Measurements from ENCODE around the gene CRNKL1.
"Not testable (repeated sequence)": the region's sequence is repeated elsewhere in the genome, so short reads cannot be mapped to it uniquely, and the experiment has no call there.

Gene CRNKL1

GRCh38 chr20:20010639-20011500, 41.4 kb downstream of the CRNKL1 start:
- in situ Hi-C loops (cut with MboI; ENCODE audit: low sequenced_read_pairs): no loop called here

GRCh38 chr20:20009784-20010253, 42.4 kb downstream of the CRNKL1 start:
- in situ Hi-C loops (cut with MboI; ENCODE audit: low sequenced_read_pairs): no loop called here

GRCh38 chr20:20005342-20005741, 46.9 kb downstream of the CRNKL1 start:
- in situ Hi-C loops (cut with MboI; ENCODE audit: low sequenced_read_pairs): no loop called here

DNA sequence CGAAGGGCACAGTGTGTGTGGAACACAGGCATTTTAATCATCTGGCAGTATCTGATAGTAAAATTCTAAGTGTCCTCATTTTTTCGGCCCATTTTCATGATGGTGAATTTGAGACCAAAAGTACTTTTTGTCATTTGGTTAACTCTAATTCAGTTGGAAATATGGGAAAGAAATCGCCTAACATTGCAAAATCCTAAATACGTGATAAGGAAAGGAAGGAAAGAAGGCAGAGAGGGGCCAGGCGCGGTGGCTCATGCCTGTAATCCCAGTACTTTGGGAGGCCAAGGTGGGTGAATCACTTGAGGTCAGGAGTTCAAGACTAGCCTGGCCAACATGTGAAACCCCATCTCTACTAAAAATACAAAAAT, 48.3 kb downstream of the CRNKL1 start:
- in situ Hi-C loops (cut with MboI; ENCODE audit: low sequenced_read_pairs): not testable (repeated sequence)

DNA sequence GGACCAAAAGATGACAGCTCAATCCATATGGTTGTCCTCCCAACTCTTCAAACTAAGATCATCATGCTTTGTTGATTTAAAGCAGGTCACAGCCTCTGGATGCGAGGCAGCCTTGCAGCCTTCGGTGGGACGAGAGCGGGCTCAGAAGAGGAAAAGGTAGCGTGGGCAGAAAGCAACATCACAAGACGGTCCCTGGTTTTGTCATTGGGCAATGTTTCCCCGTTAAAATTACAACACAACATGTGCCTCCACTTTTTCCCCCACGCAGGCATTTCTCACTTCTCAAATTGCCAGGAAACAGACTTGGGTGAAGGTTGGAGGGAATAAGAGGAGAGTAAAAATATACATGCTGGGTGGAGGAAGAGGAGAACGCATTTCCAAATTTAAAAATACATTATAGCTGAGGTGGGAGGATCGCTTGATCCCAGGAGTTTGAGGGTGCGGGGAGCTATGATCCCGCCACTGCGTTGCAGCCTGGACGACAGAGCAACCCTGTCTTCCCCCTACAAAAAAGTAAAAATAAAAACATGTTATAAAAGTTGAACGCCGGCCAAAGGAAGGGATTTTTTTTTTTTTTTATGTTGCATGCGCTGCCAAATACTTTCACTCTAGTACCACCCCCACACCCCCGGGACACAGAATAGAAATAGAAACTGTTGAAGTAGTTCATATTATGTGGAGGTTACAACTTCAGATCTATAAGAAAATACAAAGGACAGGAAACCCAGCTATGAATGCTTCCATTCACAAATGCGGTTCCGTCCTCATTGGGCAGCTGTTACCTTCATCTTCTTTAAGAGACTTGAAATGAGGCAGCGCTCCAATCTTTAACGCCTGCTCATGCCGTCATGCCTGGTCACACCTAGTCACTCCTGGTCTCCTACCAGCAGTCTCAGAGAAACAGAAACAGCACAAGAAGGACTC, 49.0 kb downstream of the CRNKL1 start:
- in situ Hi-C loops (cut with MboI; ENCODE audit: low sequenced_read_pairs): no loop called here

DNA sequence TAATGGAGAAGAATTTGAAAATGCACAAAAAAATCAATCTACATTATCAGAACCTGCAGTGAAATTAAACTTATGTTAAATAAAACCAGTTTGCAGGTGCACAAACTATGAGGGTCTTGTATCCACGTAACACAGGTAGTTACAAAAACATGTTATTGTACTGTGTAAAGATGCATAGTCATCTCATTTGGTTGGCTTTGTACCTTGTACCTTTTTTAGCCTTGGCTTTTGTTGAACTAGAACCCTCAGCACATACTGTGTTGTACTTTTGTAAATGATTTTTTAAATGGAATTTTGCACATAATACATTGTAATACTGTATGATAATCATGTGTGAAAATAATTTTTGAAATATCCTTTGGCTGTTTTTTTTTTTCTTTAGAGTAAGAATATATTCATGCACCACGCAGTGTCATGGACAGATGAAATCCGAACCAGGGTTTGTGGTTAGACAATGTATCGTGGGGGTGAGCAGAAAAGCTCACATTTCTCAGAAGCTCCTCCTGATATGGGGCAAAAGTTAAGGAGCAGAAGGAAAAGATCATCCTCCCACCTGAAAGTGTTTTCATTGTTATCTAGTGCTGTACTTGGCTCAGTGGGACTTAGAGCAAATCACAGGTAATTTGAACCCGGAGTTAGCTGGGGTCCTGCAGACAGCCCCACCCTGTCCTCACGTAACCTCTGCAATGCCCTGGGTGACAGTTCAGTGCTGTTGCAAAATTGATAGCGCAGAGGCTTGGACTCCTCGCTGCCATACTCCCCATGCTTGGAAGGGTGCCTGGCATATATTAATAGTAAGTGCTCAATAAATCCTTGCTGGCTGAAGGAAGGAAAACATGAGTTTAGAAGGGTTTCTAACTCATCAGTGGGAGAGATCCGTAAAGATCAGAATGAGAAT, 49.9 kb downstream of the CRNKL1 start:
- in situ Hi-C loops (cut with MboI; ENCODE audit: low sequenced_read_pairs): no loop called here

- in situ Hi-C loops (cut with MboI; ENCODE audit: low sequenced_read_pairs): no loop called here
These were observed 51.9 kb downstream of the CRNKL1 start for GRCh38 chr20:20000211-20000968.

GRCh38 chr20:19998990-19999705, 53.1 kb downstream of the CRNKL1 start:
- in situ Hi-C loops (cut with MboI; ENCODE audit: low sequenced_read_pairs): no loop called here

DNA sequence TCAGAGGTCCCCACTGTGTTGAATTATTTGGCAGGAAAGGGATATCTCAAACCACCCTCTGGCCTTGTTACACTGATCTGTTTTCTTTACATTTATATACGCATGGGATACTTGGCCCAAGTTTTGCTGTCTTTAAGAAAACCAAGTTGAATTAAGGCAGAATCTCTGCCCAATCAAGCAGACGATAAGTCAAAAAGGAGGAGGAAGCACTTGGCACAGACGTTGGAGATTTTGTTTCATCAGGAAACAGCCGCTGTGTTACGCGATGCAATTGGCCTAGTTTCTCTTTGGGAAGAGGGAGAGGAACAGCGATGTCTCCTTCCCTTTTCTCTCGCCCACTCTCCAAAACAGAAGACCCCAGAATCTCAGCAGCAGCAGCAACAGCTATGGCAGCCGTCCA, 55.3 kb downstream of the CRNKL1 start:
- in situ Hi-C loops (cut with MboI; ENCODE audit: low sequenced_read_pairs): no loop called here

DNA sequence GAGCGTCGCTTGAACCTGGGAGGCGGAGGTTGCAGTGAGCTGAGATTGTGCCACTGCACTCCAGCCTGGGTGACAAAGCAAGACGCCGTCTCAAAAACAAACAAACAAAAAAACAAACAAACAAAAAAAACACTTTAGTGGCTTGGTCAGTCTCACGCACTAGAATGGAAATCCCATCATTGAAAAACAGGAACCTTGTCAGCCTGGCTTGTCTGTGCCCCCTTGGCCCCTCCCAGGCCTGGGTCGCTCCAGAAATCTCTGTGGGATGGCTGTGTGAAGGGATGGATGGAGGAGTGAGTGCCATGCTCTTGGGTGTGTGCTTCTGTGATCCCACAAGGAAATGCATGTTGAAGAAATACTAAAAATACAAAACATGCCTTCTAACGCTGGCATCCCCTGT, 56.0 kb downstream of the CRNKL1 start:
- in situ Hi-C loops (cut with MboI; ENCODE audit: low sequenced_read_pairs): no loop called here

- in situ Hi-C loops (cut with MboI; ENCODE audit: low sequenced_read_pairs): no loop called here
These were observed 56.9 kb downstream of the CRNKL1 start for GRCh38 chr20:19995220-19995863.

- in situ Hi-C loops (cut with MboI; ENCODE audit: low sequenced_read_pairs): no loop called here
These were observed 58.2 kb downstream of the CRNKL1 start for GRCh38 chr20:19993958-19994669.

DNA sequence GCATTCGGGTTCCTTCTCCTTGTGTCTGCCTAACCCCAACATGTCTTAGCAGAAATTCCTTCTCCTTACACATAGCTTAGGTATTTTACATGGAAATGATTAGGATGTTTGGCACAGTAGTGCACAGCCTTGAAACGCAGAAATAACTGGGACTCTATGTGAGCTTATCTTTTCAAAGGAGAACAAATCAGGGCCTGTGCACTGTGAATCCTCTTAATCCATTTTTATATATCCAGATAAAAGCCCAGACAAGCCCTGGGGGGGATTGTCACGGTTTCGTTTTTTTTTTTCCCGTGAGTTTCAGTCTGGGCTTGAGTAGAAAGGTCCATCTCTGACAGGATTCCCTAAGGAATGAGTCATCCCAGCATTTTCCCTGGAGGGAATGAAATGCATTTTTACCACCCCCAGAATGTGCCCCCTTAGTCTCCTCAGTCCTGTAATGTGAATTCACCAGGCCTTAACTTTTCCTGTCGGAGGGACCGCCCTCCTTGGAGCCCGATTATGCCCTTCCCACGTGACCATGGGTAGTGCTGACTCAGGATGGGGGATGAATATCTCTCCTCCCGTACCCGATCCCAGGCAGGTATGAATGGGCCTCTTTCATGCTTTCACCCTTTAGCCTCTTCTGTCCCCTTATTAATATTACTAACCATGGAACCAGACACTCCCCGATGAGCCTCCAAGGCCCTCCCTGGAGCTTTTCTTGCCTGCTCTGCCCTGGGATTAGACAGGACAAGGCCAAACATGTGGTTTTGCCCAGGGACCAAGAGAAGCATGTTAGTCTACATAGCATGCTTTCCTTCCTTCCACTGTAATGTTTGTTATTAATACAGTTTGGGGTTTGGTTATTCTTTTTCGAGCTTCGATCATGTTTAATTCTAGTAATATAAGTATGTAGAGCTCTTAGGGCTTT, 59.0 kb downstream of the CRNKL1 start:
- in situ Hi-C loops (cut with MboI; ENCODE audit: low sequenced_read_pairs): no loop called here

DNA sequence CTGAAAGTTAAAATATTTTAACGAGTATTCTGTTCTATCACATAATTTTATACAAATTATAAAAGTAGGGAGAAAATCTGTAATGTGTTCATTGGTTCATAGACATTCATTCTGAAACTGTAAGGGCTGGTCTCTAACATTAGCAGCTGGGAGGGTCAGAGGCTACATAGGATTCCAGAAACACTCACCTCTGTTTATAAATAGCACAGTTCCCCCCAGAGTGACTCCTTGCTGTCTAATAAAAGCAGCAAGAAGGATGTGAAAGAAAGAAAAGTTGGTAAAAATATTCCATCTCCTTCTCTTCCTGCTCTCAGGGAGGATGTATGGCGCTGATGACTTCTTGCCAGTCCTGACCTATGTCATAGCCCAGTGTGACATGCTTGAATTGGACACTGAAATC, 60.4 kb downstream of the CRNKL1 start:
- in situ Hi-C loops (cut with MboI; ENCODE audit: low sequenced_read_pairs): no loop called here

DNA sequence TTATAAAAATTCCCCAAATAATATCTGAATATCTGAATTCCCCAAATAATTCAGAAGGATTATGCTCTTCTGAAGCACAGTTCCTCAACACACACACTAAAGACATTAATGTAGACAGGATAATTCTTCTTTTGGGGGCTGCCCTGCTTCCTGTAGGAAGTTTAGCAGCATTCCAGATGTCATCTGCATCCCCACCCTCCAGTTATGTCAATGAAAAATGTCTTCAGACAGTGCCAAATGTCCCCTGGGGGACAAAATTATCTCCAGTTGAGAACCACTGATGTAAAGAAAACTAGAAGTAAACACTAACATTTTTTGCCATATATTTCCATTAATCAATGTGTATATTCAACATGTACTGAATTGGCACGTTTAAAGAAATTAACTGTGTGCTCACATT, 61.0 kb downstream of the CRNKL1 start:
- in situ Hi-C loops (cut with MboI; ENCODE audit: low sequenced_read_pairs): no loop called here

- in situ Hi-C loops (cut with MboI; ENCODE audit: low sequenced_read_pairs): no loop called here
These were observed 61.4 kb downstream of the CRNKL1 start for GRCh38 chr20:19990850-19991249.

DNA sequence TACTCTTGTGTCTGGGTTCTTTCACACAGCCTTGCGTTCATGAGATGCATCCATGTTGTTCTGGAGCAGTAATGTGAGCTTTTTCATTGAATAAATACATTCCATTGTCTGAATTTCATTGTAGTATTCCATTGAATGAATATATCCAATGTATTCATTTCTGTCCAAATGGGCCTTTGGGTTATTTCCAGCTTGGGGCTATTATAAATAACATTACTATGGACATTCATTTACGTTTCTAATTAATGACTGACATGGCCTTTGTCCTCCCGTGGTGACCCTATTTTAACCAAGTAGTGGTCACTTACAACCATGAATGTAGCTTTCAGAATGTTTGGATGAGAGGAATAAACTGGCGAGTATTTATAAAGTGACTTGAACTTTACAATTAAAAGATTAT, 65.2 kb downstream of the CRNKL1 start:
- in situ Hi-C loops (cut with MboI; ENCODE audit: low sequenced_read_pairs): no loop called here
